ENCODE results near the gene MYH10.

Gene MYH10

GRCh38 chr17:8503368-8503767, 127.2 kb downstream of the MYH10 start:
- TF ChIP-seq, protein P1, sequence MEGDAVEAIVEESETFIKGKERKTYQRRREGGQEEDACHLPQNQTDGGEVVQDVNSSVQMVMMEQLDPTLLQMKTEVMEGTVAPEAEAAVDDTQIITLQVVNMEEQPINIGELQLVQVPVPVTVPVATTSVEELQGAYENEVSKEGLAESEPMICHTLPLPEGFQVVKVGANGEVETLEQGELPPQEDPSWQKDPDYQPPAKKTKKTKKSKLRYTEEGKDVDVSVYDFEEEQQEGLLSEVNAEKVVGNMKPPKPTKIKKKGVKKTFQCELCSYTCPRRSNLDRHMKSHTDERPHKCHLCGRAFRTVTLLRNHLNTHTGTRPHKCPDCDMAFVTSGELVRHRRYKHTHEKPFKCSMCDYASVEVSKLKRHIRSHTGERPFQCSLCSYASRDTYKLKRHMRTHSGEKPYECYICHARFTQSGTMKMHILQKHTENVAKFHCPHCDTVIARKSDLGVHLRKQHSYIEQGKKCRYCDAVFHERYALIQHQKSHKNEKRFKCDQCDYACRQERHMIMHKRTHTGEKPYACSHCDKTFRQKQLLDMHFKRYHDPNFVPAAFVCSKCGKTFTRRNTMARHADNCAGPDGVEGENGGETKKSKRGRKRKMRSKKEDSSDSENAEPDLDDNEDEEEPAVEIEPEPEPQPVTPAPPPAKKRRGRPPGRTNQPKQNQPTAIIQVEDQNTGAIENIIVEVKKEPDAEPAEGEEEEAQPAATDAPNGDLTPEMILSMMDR (IDR thresholded peaks at IDR 0.05; ENCODE audit: borderline replicate concordance, insufficient read depth, low read depth, low read length): no peak
- no peak overlapping the region for H3K4me3 ChIP-seq (ENCODE audit: low read depth, low read length)

- no peak overlapping the region for H3K4me3 ChIP-seq (ENCODE audit: low read depth, low read length)
- TF ChIP-seq, protein P1 (IDR thresholded peaks at IDR 0.05; ENCODE audit: borderline replicate concordance, insufficient read depth, low read depth, low read length): no peak
These were observed 128.4 kb downstream of the MYH10 start for GRCh38 chr17:8502126-8502525.

DNA sequence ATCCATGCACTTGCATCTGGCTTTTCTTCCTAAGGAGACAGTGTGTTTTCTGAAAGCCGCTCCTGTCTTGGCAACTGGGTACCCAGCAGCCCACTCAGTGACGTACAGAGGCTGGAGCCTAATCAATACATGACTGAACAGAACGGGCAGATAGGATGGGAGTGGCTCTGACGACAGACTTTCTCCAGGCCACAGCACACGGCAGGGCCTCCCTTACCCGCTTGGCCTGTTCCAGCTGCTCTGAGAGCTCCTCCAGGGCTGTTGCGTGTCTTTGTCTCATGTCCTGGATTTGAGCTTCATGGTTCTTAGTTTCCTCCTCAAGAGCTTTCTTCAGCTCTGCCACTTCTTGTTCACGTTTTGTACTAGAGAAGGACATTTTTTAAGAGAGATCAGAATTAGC, 129.9 kb downstream of the MYH10 start:
- TF ChIP-seq, protein P1 (IDR thresholded peaks at IDR 0.05; ENCODE audit: borderline replicate concordance, insufficient read depth, low read depth, low read length): no peak
- H3K4me3 ChIP-seq (ENCODE audit: low read depth, low read length): no peak overlapping the region

GRCh38 chr17:8499614-8500013, 130.9 kb downstream of the MYH10 start:
- H3K4me3 ChIP-seq (ENCODE audit: low read depth, low read length): no peak overlapping the region
- TF ChIP-seq, protein P1 (IDR thresholded peaks at IDR 0.05; ENCODE audit: borderline replicate concordance, insufficient read depth, low read depth, low read length): no peak

GRCh38 chr17:8499171-8499570, 131.4 kb downstream of the MYH10 start:
- TF ChIP-seq, protein P1 (IDR thresholded peaks at IDR 0.05; ENCODE audit: borderline replicate concordance, insufficient read depth, low read depth, low read length): no peak
- no peak overlapping the region for H3K4me3 ChIP-seq (ENCODE audit: low read depth, low read length)

- H3K4me3 ChIP-seq (ENCODE audit: low read depth, low read length): no peak overlapping the region
- TF ChIP-seq, protein P1 (IDR thresholded peaks at IDR 0.05; ENCODE audit: borderline replicate concordance, insufficient read depth, low read depth, low read length): no peak
These were observed 134.4 kb downstream of the MYH10 start for GRCh38 chr17:8496081-8496480.

DNA sequence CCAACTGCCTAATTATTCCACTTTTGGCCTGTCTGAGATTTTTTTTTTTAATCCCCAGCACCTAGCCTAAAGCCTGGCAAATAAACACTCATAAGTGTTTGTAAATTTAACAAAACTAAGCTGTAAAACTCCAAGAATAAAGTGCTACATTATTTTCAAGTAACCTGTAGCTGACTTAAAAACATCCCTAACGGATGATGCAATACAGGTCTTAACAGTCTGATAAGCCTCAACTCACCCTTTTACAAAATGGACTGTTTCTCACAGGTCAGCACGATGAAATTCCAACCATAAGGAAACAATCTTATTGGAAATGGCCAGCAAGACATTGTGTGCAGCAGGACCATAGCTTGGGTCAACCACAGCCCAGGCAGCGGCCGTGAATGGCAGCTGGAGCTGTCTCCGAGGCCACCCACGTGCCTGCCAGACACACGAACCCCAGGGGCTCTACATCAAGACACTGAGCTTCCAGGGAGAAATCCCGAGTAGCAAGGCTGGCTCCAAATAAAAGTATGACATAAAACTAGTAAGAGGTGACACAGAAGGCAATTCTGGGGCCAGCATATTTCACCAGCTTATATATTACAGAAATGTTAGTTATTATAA, 135.9 kb downstream of the MYH10 start:
- H3K4me3 ChIP-seq (ENCODE audit: low read depth, low read length): no peak overlapping the region
- TF ChIP-seq, protein P1 (IDR thresholded peaks at IDR 0.05; ENCODE audit: borderline replicate concordance, insufficient read depth, low read depth, low read length): no peak
